Measurements from ENCODE around the gene ARHGEF4. TPM values are rescaled to one million over a fixed set of nuclear protein-coding genes. Genes with fewer than 3 reads are reported as not detected.

Gene ARHGEF4
- total RNA-seq, 1 donor from 2014 or later = 0.07 TPM

- intact Hi-C loops (cut with micrococcal nuclease) = no loop called here
These were observed 94.3 kb downstream of the ARHGEF4 start for GRCh38 chr2:130930740-130931659.

DNA sequence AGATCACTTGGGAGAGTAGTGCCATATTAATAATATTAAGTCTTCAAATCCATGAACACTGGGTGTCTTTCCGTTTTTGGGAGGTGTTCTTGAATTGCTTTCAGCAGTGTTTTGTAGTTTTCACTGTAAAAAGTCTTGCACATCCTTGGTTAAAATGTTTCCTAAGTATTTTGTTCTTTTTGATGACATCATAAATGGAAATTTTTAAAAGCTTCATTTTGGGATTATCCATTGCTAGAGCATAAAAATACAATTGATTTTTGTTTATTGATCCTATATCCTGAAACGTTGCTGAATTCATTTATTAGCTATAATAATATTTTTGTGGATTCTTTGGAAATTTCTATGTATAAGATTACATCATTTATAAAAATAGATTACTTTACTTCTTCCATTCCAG, 96.8 kb downstream of the ARHGEF4 start:
- Mint-ChIP-seq H3K36me3 (ENCODE audit: low read depth) (no peaks in the 10 kb centered on the region), H3K9me3 (peaks cover 5% of the 10 kb centered on the region), H3K27me3 (peaks cover 21% of the 10 kb centered on the region), H3K4me1 (no peaks in the 10 kb centered on the region), H3K27ac (no peak overlapping the region), H3K4me3 (no peak overlapping the region)
- DNase-seq = no peak
- intact Hi-C loops (cut with micrococcal nuclease) = no loop called here

More at GRCh38 chr2:130930740-130931659, 94.3 kb downstream of the ARHGEF4 start:
- H3K4me3 Mint-ChIP-seq = no peak overlapping the region
- H3K9me3 Mint-ChIP-seq = no peaks in the 10 kb centered on the region
- DNase-seq = no peak
- H3K4me1 Mint-ChIP-seq = no peaks in the 10 kb centered on the region
- H3K27ac Mint-ChIP-seq = no peak overlapping the region
- H3K27me3 Mint-ChIP-seq = peaks cover 23% of the 10 kb centered on the region
- no peaks in the 10 kb centered on the region for H3K36me3 Mint-ChIP-seq (ENCODE audit: low read depth)

- no peak for DNase-seq
- no peaks in the 10 kb centered on the region for H3K4me1 Mint-ChIP-seq
- H3K27ac Mint-ChIP-seq = no peak overlapping the region
- intact Hi-C loops (cut with micrococcal nuclease) = no loop called here
- H3K36me3 Mint-ChIP-seq (ENCODE audit: low read depth) = no peaks in the 10 kb centered on the region
- H3K9me3 Mint-ChIP-seq = peaks cover 5% of the 10 kb centered on the region
- H3K4me3 Mint-ChIP-seq = no peak overlapping the region
- peaks cover 19% of the 10 kb centered on the region for H3K27me3 Mint-ChIP-seq
These were observed 99.7 kb downstream of the ARHGEF4 start for GRCh38 chr2:130936451-130936850.

GRCh38 chr2:130947967-130948366, 111.3 kb downstream of the ARHGEF4 start:
- DNase-seq = no peak
- Mint-ChIP-seq H3K9me3 (peaks cover 12% of the 10 kb centered on the region), H3K36me3 (ENCODE audit: low read depth) (peaks cover under 1% of the 10 kb centered on the region), H3K4me1 (peaks cover 8% of the 10 kb centered on the region), H3K27me3 (peaks cover 1% of the 10 kb centered on the region), H3K4me3 (no peak overlapping the region), H3K27ac (no peak overlapping the region)
- intact Hi-C loops (cut with micrococcal nuclease) = no loop called here

DNA sequence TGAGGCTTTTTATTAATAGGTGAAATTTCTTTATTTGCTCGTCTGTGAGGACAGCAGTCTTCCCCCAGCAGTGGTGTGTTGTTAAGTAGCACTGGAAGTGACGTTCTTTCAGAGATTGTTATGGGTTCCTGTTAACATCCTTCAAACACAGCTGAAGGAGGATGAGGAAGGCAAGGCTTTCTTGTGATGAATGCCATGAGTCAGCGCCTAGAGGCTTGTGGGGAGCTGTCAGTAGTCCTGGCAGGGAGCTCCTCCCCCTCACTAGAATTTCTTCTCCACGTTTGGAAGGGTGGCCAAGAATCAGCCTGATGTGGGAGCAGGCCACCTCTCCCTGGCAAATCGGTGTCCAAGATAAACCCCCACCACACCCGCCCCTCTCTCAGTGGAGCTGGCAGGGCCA, 113.2 kb downstream of the ARHGEF4 start:
- Mint-ChIP-seq H3K27me3 (peaks cover 5% of the 10 kb centered on the region), H3K4me1 (peaks cover 8% of the 10 kb centered on the region), H3K4me3 (no peak overlapping the region)

DNA sequence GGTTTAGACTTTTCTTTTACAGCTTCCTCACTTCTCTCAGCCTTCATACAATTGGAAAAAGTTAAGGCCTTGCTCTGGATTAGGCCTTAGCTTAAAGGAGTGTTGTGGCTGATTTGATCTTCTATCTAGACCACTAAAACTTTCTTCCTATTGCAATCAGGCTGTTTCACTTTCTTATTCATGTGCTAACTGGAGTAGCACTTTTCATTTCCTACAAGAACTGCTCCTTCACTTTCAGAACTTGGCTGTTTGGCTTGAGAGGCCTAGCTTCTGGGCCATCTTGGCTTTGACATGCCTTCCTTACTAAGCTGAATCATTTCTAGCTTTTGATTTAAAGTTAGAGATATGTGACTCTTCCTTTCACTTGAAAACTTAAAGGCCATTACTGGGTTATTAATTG, 114.3 kb downstream of the ARHGEF4 start:
- Mint-ChIP-seq H3K27ac (no peak overlapping the region), H3K36me3 (ENCODE audit: low read depth) (peaks cover 4% of the 10 kb centered on the region), H3K4me3 (no peak overlapping the region), H3K4me1 (peaks cover 8% of the 10 kb centered on the region), H3K27me3 (peaks cover 5% of the 10 kb centered on the region), H3K9me3 (peaks cover 19% of the 10 kb centered on the region)
- intact Hi-C loops (cut with micrococcal nuclease) = no loop called here
- no peak for DNase-seq

More for the DNA sequence above, 113.2 kb downstream of the ARHGEF4 start:
- peaks cover 4% of the 10 kb centered on the region for H3K36me3 Mint-ChIP-seq (ENCODE audit: low read depth)
- peaks cover 12% of the 10 kb centered on the region for H3K9me3 Mint-ChIP-seq
- no peak for DNase-seq
- no peak overlapping the region for H3K27ac Mint-ChIP-seq
- intact Hi-C loops (cut with micrococcal nuclease) = no loop called here

GRCh38 chr2:130954873-130955272, 118.2 kb downstream of the ARHGEF4 start:
- peaks cover 8% of the 10 kb centered on the region for H3K4me1 Mint-ChIP-seq
- no peak overlapping the region for H3K27ac Mint-ChIP-seq
- peaks cover 16% of the 10 kb centered on the region for H3K9me3 Mint-ChIP-seq
- no peak for DNase-seq
- no peak overlapping the region for H3K4me3 Mint-ChIP-seq
- H3K36me3 Mint-ChIP-seq (ENCODE audit: low read depth) = peaks cover 4% of the 10 kb centered on the region
- intact Hi-C loops (cut with micrococcal nuclease) = no loop called here
- peaks cover 12% of the 10 kb centered on the region for H3K27me3 Mint-ChIP-seq

- intact Hi-C loops (cut with micrococcal nuclease) = no loop called here
- Mint-ChIP-seq H3K9me3 (peaks cover 13% of the 10 kb centered on the region), H3K27me3 (peaks cover 32% of the 10 kb centered on the region), H3K4me3 (no peak overlapping the region), H3K4me1 (no peaks in the 10 kb centered on the region), H3K36me3 (ENCODE audit: low read depth) (peaks cover 4% of the 10 kb centered on the region), H3K27ac (no peak overlapping the region)
- no peak for DNase-seq
These were observed 121.2 kb downstream of the ARHGEF4 start for GRCh38 chr2:130957915-130958314.

DNA sequence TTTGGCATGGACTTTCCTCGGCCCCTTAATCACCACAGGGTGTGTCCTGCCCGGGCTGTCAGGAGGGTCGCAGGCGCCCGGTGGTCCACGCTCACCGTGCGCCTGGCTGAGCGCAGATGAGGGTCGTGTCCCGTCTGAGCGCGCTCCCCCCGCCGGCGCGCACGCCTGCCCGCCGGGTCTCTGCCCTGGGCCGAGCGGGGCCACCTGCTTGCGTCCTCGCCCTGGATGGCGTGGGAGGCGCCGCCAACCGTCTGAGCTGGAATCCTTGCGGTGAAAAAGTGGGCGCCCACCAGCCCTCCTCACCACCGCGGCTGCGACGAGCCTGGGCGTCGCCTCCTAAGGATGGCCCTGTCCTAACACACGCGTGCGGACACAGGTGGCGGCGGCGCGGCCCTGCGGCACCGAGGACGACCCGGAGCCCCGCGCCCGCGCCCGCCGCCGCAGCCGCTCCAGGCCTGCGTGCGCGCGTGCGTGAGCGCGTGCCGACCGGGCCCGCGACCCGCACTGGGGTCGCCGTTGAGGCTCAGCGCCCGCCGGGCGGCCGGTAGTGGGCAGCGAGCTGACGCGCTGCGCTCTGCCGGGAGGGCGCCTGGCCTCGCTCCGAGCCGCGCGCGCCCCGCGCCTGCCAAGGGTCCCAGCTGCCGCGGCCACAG, 126.6 kb downstream of the ARHGEF4 start:
- Mint-ChIP-seq H3K27ac (no peak overlapping the region), H3K36me3 (ENCODE audit: low read depth) (peaks cover 4% of the 10 kb centered on the region), H3K4me1 (peaks cover 12% of the 10 kb centered on the region), H3K9me3 (no peaks in the 10 kb centered on the region), H3K27me3 (peaks cover 51% of the 10 kb centered on the region), H3K4me3 (no peak overlapping the region)
- intact Hi-C loops (cut with micrococcal nuclease) = no loop called here
- DNase-seq = peak; percentile 43

GRCh38 chr2:130963849-130964793, 127.4 kb downstream of the ARHGEF4 start:
- H3K36me3 Mint-ChIP-seq (ENCODE audit: low read depth) = peaks cover 4% of the 10 kb centered on the region
- H3K27me3 Mint-ChIP-seq = peaks cover 50% of the 10 kb centered on the region
- H3K9me3 Mint-ChIP-seq = no peaks in the 10 kb centered on the region
- intact Hi-C loops (cut with micrococcal nuclease) = no loop called here
- H3K27ac Mint-ChIP-seq = no peak overlapping the region
- H3K4me1 Mint-ChIP-seq = peaks cover 12% of the 10 kb centered on the region
- H3K4me3 Mint-ChIP-seq = peak overlapping the region; percentile 75
- peak; percentile 57 for DNase-seq

DNA sequence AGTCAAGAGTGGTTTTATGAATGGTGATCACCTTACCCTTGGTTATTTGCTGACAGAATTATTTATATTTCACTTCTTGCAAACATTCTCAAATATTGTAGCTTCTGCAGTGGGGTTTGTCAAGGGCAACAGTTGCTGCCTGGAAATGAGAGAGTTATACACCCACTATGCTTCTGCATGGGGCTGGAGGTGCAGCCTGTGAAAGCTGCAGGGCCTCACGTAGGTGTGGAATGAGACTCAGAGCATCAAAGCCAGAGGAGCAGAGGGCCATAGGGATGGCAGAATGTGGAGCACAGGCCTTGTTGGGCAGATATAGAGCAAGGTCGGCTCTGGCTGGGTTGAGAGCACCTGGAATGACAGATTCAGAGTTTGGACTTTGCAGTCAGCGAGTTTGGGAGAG, 128.2 kb downstream of the ARHGEF4 start:
- Mint-ChIP-seq H3K27ac (no peak overlapping the region), H3K9me3 (no peaks in the 10 kb centered on the region), H3K36me3 (ENCODE audit: low read depth) (peaks cover 4% of the 10 kb centered on the region), H3K4me3 (peak overlapping the region; percentile 75), H3K27me3 (peaks cover 47% of the 10 kb centered on the region), H3K4me1 (peaks cover 12% of the 10 kb centered on the region)
- intact Hi-C loops (cut with micrococcal nuclease) = loop anchor here (5.0 kb wide), 1 partner anchor 168 kb away; no protein-coding TSS in a partner anchor
- peak; percentile 45 for DNase-seq

GRCh38 chr2:130966149-130966774, 129.5 kb downstream of the ARHGEF4 start:
- H3K27ac Mint-ChIP-seq = no peak overlapping the region
- H3K27me3 Mint-ChIP-seq = peaks cover 45% of the 10 kb centered on the region

More at GRCh38 chr2:130966149-130966774, 129.5 kb downstream of the ARHGEF4 start:
- Mint-ChIP-seq H3K4me3 (no peak overlapping the region), H3K4me1 (peaks cover 12% of the 10 kb centered on the region), H3K36me3 (ENCODE audit: low read depth) (peaks cover 4% of the 10 kb centered on the region), H3K9me3 (no peaks in the 10 kb centered on the region)
- intact Hi-C loops (cut with micrococcal nuclease) = loop anchor here (5.0 kb wide), 1 partner anchor 169 kb away; no protein-coding TSS in a partner anchor
- peak; percentile 47 for DNase-seq

All from activated CD4-positive, alpha-beta T cell treated with anti-CD3 and anti-CD28 coated beads, Interleukin-2, amount 10 ng/mL, durations not matched to agents 24 days and 14 days (primary cell).